GM19328 (cell line): ENCODE measurements around the gene PTPRM.

Source experiments
- ATAC-seq: cut with Tn5 transposase; IDR thresholded peaks from one replicate; pipeline ENCODE4 v1.9.1; 2021; ENCODE audit warnings: mild to moderate bottlenecking, moderate library complexity; ENCODE audit not compliant: unreplicated experiment

Gene PTPRM

DNA sequence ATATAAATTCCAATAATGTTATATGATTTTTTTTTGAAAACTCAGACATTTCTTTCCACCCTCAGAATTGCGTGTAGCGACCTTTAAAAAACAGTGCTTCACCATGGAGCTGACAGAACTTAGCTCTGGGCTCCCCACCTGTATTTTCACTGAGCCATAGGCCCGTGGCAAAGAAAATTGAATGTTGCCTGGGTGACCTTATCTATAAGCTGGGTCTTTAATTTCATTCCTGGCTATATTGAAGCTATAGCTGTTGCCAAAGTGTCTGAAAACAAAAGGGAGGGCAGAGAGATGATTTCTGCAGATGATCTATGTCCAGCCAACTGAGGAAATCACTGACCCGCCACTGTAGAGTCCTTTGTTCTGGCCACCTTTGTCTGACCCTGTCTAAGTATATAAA, 411.7 kb downstream of the PTPRM start:
- no peak for ATAC-seq

DNA sequence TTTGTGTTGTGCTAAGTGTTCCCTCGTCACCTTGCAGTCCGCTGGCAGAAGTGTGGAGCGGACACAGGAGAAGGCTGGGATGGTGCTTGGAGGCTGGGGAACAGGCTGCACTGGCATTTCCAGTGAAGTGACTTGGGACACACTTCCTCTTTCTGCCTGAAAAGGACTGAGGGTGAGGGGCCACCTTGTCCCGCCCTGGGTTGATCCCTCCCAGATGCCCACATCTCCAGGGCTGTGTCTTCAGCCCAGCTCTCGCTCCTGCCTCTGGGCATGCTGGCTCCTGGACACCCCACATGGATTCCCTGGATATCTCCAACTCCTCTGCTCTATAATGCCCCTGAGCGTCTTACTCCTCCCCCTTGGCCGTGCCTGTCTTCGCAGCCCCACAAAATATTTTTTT, 412.6 kb downstream of the PTPRM start:
- ATAC-seq, result no peak

DNA sequence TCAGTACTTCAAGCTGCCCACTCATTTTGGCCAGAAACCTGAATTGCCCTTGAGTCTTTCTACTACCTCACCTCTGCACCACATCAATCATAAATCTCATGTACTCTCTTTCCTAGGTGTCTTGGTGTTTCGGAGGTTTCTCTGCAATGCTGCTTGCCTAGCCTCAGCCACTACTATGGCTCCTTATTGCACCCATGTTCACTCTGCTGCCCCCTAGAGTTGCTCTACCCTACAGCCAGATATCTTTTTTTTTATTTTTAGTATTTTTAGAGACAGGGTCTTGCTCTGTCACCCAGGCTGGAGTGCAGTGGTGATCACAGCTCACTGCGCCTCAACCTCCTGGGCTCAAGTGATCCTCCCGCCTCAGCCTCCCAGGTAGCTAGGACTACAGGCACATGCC, 413.0 kb downstream of the PTPRM start:
- ATAC-seq, result no peak

DNA sequence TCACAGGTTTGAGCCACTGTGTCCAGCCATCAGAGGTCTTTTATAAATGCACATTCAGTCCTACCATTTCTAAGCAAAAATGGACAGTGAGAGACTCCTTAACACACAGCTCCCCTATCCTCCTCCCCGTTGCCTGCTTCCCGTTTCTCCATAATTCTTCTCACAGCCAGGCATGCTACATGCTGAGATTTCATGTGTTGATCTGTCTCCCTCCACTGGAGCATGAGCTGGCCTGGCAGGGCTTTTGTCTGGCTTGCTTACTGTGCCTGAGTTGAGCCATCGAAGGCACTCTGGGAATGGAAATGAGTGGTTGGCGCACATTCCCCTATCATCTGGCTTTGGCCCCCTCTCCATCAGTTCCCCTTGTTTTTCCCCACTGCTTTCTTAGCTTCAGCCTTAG, 413.5 kb downstream of the PTPRM start:
- ATAC-seq, result no peak

DNA sequence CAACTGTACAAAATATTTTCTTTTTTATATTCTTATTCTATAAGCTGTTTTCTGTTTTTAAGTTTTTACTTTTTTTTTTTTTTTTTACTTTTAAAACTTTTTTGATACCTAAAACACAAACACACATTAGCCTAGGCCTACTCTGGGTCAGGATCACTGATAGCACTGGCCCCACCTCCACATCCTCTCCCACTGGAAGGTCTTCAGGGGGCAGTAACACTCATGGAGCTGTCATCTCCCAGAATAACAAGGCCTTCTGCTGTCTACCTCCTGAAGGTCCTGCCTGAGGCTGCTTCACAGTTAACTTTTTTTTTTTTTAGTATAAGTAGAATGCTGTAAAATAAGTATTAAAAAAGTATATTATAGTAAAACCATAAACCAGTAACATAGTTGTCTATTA, 415.1 kb downstream of the PTPRM start:
- ATAC-seq, result no peak

DNA sequence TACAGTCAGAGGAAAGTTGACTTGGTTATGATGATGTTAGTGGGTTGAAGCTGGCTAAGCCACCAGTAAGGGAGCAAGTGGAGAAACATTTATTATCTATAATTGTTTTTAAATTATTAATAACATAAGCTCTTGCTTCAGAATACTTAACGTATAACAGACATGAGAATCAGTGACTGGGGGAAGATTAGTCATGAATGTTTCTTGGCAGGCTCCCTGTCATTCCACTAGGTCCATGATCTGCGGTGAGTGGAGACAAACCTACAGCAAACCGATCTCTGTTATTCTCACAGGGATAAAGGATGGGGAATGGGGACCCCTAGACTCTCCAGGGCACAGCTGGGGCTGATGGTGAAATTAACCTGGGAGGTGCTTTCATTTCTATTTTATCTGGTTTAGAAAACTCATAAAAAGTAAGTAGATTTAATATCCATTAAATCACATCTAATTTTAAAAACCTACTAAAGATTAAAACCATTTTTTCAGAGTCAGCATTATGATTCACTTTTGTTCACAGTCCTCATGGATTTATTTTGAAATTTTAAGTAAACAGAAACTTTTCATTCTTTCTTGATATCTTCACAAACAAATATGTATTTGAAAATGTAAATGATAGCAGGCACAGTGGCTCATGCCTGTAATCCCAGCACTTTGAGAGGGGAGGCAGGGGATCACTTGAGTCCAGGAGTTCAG, 420.3 kb downstream of the PTPRM start:
- ATAC-seq, result no peak

DNA sequence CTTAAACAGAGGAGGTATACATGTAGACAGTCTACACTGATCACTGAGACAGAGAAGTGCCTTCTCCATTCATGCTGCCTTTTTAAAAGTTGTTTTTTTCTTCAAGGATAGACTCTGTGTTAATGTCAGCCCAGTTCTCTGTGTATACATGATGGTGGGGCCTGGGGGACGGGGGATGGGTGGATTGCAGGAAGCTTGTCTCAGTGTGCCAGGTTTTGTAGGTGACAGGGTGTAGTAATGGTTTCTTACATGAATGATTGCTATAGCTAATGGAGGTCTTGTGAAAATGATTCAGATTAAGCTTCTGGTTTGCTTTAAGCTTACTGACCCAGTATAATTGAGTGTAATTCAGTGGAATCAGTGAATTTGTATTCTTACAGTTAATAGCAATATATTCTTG, 423.6 kb downstream of the PTPRM start:
- no peak for ATAC-seq

DNA sequence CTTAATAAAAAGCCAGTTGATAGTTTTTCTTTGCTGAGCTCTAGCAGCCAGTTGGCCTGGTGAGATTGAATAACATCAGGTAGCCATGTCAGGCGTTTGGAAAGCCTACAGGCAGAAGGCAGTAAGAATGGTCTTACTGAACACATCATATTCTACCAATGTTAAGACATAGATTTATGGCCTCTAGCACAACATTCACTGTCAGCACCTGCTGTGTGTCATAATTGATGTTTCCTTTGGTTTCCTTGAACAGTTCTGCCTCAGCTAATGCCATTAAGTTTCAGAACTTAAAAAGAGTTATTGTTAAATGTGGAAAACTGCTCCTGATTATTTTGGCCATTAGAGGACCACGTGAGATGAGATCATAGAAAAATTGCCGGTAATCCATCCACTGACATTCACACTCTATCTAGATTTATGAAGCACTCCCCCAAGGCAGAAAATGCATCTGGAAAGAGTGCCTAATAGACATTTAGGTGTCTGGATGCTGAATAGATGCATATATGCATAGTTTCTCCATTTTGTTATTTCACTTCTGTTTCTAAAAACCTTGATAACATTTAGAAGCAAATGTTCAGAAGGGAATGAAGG, 434.7 kb downstream of the PTPRM start:
- no peak for ATAC-seq

DNA sequence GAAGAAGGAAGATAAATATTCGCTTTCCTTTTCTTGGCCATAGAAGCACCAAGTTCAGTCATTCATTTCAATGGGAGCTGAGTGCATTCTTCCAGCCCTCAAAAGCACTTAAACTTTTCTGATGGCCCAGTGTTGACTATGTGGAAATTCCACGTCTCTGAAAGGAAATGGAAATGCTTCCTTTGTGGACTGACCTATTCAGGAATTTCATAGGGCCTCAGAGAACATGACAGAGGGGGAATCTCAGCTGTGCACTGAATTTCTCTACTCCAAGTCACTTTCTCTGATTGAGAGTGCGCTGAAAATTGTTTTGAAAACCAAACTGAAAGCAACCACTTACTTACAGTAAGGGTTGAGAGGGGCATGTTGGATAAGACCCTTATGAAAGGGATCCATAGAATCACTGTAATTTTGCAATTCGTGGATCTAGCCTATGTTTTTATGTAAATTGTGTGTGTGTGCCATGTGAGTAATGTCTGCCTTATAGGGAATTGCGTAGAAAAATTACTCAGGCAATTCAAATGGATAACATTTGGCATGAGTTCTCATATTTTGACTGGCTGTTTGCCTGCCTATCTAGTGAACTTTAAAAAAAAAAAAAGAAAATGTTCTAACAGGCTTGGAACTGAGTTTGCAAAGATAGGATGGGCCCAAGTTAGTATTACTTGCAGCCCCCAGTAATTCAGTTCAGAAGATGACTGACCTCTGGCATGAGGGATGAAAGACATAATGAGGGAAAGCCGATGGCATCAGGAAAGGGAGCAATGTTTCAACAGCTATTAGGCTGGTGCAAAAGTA, 437.0 kb downstream of the PTPRM start:
- no peak for ATAC-seq

DNA sequence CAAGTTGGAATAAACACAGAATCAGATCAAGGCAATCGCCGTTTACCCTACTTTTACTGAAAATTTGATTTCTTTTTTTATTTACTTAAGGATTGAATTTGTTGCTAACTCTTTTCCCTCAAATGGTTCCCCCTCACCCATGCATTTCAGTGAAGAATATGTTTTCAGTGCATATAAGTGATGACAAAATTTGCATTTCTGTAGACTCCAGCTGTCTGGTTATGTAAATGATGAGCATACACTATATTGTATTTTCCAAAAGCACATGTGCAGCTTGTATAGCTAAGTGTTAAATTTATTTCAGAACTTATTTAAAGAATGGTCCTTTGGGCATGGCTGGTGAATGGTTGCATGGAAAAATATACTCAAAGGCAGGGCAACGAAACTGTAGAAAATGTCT, 437.7 kb downstream of the PTPRM start:
- ATAC-seq, result no peak

DNA sequence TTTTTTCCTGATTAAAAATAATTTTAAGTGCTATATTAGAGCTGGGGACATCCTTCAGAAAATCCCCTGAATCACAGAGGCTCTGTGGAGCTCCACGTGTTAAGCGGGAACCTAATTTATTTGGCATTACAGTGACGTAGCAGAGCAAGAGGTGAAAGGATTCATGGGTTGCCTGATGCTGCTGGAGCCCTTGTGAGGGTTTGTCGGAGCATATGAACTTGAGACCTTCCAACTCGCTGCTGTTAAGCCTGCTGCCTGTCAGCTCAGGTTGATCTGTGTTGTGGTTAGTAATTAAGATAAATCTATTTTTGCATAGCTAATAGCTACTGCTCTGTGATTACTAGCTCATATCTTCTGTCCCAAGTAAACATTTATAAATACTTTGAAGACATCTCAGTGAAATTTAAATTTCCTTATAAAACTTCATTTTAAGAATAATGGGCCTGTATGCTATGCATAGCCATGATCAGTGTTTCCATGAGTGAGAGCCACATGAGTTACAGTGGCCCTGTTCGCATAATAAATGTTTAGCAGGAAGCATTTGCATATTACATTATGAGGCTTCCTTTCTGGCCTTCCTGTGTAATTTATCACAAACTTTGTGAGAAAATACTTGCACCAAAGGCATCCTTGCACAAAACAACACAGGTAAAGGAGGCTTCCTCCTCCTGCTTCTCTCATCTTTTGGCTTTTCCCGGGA, 438.9 kb downstream of the PTPRM start:
- ATAC-seq, result no peak

DNA sequence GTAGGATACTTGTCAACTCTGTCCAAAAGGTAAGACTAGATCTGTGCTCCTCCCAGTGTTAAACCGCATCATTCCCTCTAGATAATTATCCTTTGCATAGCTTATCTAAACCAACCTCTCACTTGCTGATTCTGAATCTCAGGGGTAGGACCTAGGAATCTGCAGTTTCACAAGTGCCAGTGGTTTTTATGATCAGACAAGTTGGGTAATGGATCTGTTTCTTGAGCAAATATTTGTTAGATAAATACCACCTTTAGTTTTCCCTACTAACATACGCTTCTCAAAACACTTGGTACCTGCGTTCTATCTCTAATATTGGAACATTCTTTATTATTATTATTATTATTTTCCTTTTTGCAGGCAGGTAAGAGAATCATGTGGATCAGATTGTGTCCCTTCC, 439.9 kb downstream of the PTPRM start:
- ATAC-seq, result no peak

DNA sequence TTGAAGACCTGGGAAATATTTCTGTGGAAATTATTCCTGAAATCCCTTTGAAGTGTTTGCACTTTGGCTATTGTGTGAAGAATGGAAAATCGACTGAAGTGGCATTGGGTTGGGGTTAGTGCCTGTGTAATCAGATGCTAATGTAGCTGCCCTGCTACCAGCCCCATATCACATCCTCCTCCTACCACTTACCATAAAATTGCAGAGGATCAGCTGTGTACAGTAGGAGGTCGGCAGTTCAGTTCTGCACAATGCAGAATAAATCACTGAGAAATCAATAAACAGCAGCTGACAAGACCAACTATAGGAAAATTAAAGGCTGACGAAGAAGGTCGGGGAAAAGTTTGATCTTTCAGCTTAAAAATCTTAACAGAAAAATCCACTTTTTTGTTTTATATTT, 440.9 kb downstream of the PTPRM start:
- no peak for ATAC-seq

DNA sequence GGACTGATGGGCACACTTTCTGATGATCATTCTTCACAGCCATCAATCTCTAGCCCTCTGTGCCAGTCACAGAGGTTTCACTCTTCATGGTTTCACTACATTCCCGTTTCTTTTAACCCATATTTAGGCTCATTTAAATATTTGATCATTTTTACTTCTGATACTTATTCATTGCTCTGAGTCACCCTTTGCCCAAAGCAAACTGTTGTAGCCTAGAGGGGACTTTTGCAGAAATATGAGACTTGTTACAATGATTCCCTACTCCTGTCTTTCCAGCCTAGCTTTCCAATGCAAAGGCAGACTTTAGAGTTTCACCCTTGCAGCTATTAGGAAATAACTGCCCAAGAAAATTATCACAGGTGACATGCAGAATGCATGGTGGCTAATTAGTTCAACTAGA, 444.2 kb downstream of the PTPRM start:
- ATAC-seq, result no peak

DNA sequence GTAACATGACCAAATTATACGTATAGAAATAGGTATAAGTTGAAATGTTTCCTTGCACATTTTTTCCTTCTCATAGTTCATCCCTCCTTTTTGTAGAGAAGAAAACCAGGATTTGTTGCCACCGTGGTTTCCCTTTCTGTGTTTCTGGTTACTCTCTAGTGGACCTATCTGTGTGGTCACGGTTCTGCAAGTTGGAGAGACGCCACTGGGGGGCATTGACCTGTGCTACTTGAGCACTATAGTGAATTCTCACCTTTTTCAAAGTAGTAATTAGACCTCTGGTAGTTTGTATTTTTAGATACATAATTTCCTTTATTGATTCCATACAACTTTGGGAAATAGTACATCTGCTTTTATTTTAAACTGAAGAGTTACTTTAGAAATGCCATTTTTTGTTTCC, 444.8 kb downstream of the PTPRM start:
- ATAC-seq, result no peak

DNA sequence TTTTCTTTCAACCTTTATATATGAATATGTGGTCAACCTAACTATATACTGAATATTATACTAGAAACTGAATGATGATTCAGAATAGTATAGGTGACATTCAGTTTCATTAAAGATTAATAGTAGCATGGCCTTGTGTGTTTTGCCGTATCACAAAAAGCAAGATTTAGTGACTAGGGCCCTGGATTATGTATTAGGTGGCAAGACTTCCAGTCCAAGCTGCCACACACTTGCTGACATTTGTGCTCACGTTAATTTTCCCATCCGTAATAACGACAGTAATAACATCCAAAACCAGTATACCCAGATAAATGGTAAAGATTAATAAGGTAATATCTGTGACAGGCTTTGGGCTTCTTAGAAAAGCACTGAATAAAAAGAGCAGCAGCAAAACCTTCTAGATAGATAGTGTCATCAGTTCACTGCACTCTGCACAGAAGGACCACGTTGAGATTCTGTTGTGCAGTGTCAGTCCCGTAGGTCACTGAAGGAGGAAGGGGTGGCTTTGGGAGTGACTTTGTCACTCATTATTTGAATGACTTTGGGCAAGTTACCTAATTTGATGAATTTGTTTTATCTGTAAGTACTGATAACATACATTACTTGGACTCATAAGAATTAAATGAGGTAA, 451.7 kb downstream of the PTPRM start:
- ATAC-seq, result no peak

DNA sequence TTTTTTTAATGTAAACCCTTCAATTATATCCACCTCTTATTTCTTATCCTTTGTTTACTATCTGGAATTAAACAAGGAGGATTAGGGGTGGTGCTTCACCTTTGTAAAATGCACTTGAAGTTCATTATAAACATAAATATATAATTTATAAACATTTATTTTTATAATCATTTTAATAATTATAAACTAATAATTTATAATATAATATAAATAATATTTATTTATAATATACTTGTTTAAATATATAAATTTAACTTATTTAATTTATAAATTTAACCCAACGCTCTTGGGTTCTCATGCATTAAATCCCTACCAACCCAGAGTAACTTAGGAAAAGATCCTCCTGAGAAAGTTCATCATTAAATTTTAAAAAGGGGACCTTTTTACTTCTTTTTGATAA, 452.5 kb downstream of the PTPRM start:
- no peak for ATAC-seq

DNA sequence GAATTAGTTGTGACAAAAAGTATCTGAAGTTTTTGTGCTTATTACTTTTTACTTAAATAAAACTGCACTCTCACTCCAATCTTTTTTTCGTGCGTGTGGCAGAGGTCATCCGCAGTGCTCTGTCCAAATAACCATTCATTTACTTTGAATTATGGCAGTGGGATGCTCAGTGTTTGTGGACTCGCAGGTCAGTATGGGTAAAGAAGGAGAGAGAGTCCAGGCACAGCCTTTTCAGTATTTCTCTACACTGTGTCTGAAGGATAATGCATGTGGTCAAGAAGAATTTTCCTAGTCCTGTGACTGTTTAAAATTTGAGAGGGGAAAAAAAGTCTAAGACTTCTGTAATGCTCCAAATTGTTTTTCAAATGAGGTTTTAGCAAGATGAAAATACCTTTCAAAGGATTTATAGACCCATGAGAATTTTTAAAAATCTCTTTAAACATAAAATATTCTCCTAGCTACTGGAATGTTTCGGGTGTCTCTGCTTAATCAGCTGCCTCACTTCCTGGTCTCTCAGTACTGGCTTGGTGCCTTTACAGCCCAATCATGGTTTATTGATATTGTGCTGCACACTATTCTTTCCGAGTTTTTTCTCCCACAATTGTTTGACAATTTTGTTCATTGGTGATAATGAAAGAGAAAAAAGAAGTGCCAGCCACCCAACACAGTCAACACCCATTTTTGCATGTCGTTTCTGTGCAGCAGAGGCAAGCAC, 453.2 kb downstream of the PTPRM start:
- ATAC-seq, result no peak

DNA sequence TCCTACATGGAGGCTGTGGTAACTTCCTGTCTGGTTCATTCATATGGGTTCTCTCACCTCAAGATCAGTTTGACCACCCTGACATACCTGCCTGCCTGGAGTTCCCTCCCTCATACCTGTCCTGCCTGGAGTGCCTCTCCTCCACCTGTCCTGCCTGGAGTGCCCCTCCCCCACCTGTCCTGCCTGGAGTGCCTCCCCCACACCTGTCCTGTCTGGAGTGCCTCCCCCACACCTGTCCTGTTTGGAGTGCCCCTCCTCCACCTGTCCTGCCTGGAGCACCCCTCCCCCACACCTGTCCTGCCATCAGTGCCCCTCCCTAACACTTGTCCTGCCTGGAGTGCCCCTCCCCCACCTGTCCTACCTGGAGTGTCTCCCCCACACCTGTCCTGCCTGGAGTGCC, 461.9 kb downstream of the PTPRM start:
- ATAC-seq, result no peak

DNA sequence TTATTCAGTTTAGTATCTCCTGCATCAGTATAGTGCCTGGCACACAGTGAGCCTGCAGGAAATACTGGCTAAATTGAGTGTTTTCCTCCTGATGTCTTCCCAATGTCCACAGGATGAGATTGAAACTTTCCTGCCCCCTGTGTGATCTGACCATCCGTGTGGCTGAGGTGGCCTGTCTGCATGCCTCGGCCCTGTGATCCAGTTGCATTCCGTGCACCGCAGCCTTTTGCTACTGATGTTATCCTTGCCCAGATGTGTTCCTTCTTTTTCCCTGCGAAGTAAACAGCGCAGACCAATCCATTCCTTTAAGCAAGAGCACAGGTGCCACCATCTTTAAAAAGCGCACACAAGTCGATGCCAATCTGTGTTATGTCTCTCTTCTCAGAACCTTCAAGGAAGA, 462.6 kb downstream of the PTPRM start:
- ATAC-seq, result no peak

DNA sequence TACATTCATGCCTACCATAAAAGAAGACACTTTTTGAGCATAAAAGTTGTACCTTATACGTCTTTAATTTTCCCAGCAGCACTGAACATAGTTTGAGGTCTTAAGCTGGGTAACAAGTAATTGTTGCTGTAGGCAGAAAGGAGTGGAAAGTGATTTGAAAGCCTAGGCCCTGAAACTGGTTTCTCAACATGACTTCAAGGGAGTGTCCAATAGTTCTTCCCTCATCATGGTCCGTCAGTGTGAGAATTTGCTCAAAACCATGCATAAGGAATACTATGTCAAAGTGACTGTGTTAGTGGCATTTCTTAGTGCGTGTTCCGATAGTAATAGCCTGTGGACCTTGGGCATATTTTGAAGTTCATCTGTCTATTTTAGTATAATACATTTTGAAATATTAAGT, 463.1 kb downstream of the PTPRM start:
- ATAC-seq, result no peak
